NCI-H460 (cell line): Measurements from ENCODE around the gene WDR93. TPM values are rescaled to one million over a fixed set of nuclear protein-coding genes. Genes with fewer than 3 reads are reported as not detected.
"Not testable (repeated sequence)": the region's sequence is repeated elsewhere in the genome, so short reads cannot be mapped to it uniquely, and the experiment has no call there.

Experiments used
- DNase-seq: peaks from one replicate; pipeline ENCODE4 v3.0.0-alpha.2; 2016; ENCODE audit warnings: low read depth; ENCODE audit errors: extremely low read depth
- small RNA-seq, 2 experiments: library from RNA; depleted of rRNA; stranded (forward); fragments of <200 nt; gene quantifications; one replicate each; pipeline ENCODE3, GENCODE V24; 2014
- total RNA-seq: library from RNA; depleted of rRNA; stranded (reverse); fragments of >200 nt; shearing (Covaris generic); gene quantifications from 2 replicates; pipeline ENCODE4 v1.2.3, GENCODE V29; 2014; rRNA removed

WDR93 gene
- total RNA-seq, 1 experiment from 2014 or later, result 0.30 TPM

DNA sequence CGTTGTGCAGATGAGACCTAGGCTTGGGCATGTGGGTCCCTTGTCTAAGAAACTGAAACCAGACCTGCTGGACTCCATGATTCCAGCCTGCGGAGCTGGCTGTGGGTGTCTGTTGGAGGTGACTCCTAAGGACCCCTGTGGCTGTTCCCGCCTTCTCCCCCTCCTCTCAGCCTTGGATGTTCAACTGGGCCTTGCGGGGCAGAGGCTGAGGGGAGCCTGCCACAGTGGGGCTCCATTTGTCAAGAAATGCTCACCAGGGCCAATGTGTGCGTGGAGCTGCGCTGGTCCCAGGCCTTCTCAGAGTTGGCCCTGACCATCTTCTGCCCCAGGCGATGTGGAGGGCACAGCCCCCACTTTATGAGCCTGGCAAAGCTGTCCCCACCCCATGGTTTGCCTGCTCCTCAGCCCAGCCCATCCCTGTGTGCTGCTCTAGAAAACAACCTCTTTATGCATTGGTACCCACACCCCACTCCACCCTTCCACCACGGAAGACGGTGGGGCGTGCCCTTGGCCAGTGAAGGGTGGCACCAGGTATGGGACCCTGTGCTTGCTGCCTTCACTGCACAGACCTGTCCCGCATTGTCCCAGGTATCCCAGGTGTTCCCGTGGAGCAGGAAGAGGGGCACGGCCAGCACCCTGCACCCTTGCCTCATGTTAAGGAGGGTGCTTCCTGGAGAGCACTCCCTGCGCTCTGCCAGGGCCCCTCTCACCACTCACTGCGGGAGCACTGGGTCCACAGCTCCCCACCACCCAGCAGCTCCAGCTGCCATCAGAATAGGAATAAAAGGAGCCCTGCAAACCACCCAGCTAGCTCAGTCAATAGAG lies 93.5 kb downstream of the WDR93 start:
- DNase-seq, result no peak

DNA sequence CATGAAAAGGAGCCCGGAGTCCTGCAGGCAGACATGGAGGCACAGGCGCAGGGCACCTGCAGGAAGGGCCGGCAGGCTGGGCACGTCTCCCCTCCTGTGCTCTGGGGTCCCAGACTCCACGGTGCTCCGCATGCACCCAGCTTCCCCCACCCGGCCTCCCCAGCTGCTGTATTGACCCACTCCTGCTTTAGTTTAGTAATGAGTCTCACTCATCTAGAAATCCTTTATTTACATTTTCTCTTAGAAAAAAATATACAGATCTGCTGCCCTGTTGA lies 94.0 kb downstream of the WDR93 start:
- DNase-seq, result no peak

DNA sequence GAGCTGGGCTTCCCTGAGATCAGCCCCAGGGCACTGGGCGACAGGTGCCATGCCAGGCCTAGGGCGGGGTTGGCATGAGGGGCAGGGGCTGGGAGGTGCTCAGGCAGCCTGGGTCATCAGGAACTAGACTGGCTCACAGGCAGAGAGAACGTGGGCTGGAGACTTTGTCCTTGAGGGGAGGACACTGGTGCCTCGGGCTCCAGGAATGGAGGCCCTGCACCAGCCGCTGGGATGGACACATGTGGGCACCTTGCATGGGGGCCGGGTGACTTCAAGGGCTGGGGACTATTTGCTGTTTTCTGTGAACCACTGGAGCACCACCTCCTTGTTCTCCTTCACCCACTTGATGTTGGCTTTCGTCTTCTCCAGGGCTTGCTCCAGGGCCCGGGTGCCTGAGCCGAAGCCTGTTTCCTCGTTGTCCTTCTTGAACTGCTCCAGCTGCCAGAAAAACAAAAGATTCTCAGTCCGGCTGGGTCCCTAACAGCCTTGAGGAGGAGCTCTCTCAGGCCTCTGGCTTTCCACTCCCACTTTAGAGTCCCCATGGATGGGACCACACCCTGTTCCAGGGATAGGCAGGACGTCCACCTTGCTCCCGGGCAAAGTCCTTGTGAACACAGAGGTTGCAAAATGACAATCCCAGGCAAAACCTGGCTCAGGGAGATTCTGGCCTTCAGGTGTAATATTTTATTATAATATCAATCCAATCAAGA lies 94.6 kb downstream of the WDR93 start:
- DNase-seq, result no peak

DNA sequence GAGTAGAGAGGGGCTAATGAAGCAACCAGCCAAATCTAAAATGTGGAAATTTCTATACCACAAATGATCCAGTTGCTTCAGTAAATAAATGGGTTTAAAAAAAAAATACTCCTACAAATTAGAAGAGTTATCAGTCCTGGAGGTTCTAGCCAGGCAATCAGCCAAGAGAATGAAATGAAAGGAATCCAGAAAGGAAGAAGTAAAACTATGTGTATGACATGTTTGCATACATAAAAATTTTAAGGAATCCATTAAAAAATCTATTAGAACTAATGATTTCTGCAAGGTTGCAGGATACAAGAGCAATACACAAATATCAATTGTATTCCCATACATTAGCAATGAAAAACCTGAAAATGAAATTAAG lies 95.1 kb downstream of the WDR93 start:
- DNase-seq, result no peak

DNA sequence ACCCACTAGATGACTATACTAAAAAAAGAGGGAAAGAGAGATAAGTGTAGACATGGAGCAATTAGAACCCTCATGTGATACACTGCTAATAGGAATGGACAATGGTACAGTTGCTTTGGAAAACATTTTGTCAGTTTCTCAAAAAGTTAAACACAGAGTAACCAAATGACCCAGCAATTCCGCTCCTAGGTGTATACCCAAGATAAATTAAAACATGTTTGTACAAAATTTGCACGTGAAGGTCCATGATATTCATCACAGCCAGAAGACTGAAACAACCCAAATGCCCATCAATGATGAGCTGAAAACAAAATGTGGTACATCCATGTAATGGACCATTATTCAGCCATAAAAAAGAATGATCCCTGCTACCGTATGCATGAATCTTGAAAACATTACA lies 97.3 kb downstream of the WDR93 start:
- no peak for DNase-seq

DNA sequence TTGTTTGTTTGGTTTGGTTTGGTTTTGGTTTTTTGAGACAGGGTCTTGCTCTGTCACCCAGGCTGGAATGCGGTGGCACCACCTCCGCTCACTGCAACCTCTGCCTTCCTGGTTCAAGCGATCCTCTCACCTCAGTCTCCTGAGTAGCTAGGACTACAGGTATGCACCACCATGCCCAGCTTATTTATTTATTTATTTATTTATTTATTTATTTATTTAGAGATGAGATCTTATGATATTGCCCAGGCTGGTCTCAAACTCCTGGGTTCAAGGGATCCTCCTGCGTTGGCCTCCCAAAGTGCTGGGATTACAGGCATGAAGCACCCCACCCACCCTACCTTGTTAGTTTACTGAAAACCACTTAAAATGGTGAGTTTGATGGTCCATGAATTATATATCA lies 98.0 kb downstream of the WDR93 start:
- not testable (repeated sequence) for DNase-seq

DNA sequence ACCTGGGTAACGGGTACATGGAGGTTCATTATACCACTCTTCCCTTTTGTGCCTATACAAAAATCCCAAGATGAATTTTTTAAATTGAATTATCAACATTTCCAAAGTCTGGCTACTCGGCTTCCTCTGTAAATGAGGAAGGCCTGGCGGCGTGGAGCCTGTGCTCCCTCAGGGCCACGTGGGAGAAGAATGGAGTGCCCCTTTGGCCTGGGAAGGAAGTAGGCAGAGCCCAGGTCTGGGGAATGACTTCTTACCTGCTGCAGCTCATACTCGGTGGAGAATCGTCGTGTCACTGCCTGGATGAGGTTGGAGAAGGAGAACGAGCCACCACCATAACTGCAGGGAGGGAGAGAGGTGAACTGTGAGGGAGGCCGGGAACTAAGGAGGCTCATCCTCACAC lies 99.6 kb downstream of the WDR93 start:
- no peak for DNase-seq

DNA sequence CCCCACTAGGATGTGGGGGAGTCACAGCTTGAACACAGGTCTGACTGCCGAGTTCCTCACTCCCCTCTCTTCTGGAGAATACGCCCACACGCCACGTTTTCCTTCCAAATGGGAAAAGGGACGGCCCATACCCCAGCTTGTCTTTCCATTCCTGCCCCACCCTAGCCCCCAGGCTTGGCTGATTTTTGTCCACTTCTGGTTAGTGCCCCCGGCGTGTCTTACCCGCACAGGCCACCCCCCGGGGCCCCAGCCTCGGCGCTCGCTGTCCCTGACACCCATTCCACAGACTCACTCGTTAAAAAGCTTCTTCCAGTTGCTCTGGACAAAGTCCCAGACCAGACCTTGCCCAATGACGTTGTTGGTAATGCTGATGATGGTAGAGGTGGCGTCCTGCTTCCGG lies 100.0 kb downstream of the WDR93 start:
- DNase-seq, result no peak

DNA sequence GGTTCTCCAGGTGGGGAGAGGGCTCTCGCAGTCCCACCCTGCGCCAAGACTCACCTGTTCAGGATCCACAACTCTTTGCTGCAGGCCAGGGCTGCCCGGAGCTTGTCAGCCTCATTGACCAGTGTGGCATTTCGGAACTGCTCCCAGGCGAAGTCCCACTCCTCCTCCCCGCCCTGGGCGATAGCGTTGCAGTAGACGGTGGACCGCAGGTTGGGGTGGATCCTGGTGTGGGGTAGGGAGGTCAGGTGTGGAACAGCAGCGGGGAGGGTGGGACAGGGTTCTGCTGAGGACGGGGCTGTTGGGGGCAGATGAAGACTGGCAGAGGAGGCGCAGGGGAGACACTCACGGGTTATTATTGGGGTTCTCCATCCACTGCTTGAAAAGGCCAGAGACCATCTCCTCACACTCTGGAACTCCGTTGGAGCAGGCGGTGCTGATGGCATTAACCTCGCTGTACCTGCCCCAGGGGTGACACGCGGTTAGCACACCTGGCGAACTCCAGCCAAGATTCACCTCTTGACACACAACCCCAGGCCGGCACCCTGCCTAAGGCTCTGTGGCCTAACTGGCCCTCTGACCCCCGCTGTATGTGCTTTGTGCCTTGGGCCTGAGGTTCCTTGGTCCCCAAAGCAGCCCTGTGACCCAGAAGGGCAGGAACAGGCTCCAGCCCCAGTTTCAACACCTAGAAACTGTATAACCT lies 101.6 kb downstream of the WDR93 start:
- no peak for DNase-seq

Small RNAs within 50 kb of the gene (small RNA-seq; reads per million reads assigned to genes)
- 0 reads per million in 2 experiments for gene RNU6-132P

Other genes starting within 250 kb of the WDR93 start
- 0.59 and 0.78 TPM in 2 replicates for gene RHCG, start 194.2 kb upstream of the WDR93 start, total RNA-seq
- 5.2 and 5.9 TPM in 2 replicates for gene TICRR, start 115.3 kb upstream of the WDR93 start, total RNA-seq
- 1.9 and 2.6 TPM in 2 replicates for gene KIF7, start 35.3 kb upstream of the WDR93 start, total RNA-seq
- gene PLIN1, start 11.4 kb upstream of the WDR93 start, total RNA-seq, result 0.40 and 0.52 TPM in 2 replicates
- 8.0 and 8.4 TPM in 2 replicates for gene PEX11A, start 57 bp upstream of the WDR93 start, total RNA-seq
- gene MESP1, start 60.4 kb downstream of the WDR93 start, total RNA-seq, result 3.1 TPM in 2 replicates
- gene MESP2, start 85.5 kb downstream of the WDR93 start, total RNA-seq, result not detected in 2 replicates
- gene ANPEP, start 124.0 kb downstream of the WDR93 start, total RNA-seq, result 0.45 TPM in 1 of 2 replicates, not detected in the other
- 47.9 and 53.0 TPM in 2 replicates for gene AP3S2, start 203.2 kb downstream of the WDR93 start, total RNA-seq
- 4.1 and 5.2 TPM in 2 replicates for gene ARPIN, start 222.1 kb downstream of the WDR93 start, total RNA-seq